Glutamatergic neuron (in vitro differentiated cells): Measurements from ENCODE around the gene POLD2. TPM values are rescaled to one million over a fixed set of nuclear protein-coding genes. Genes with fewer than 3 reads are reported as not detected.

Source experiments
- DNase-seq: peaks from one replicate; pipeline ENCODE4 v3.0.0; 2022
- H3K27ac Mint-ChIP-seq: one replicate; pipeline ENCODE4 v1.8.0; 2020; ENCODE audit warnings: mild to moderate bottlenecking, mixed read lengths, inconsistent platforms; ENCODE audit not compliant: unreplicated experiment
- H3K27me3 Mint-ChIP-seq: one replicate; pipeline ENCODE4 v1.8.0; 2020; ENCODE audit warnings: mild to moderate bottlenecking, moderate library complexity, mixed read lengths, inconsistent platforms; ENCODE audit not compliant: unreplicated experiment
- H3K36me3 Mint-ChIP-seq: one replicate; pipeline ENCODE4 v1.8.0; 2020; ENCODE audit warnings: mild to moderate bottlenecking, mixed read lengths, inconsistent platforms; ENCODE audit not compliant: unreplicated experiment
- H3K4me1 Mint-ChIP-seq: one replicate; pipeline ENCODE4 v1.8.0; 2020; ENCODE audit warnings: mild to moderate bottlenecking, low read depth, mixed read lengths, inconsistent platforms; ENCODE audit not compliant: unreplicated experiment
- H3K4me3 Mint-ChIP-seq: one replicate; pipeline ENCODE4 v1.8.0; 2020; ENCODE audit warnings: mild to moderate bottlenecking, mixed read lengths, inconsistent platforms; ENCODE audit not compliant: unreplicated experiment
- H3K9me3 Mint-ChIP-seq: one replicate; pipeline ENCODE4 v1.8.0; 2020; ENCODE audit warnings: mild to moderate bottlenecking, moderate library complexity, mixed read lengths, inconsistent platforms; ENCODE audit not compliant: unreplicated experiment
- CTCF ChIP-seq: fragments of 200-600 bp; sonication (generic); IDR thresholded peaks from one replicate; pipeline ENCODE4 v1.5.0; 2021; ENCODE audit not compliant: partially characterized antibody, unreplicated experiment
- total RNA-seq: library from RNA; stranded (reverse); fragmentation: NEBNext Ultra II Directional; extraction: Animal tissue kit (Norgen Biotek cat#: 25700); gene quantifications from one replicate; pipeline ENCODE4 v1.2.1, GENCODE V29; 2021; ENCODE audit not compliant: unreplicated experiment

POLD2 gene
- total RNA-seq, 1 donor from 2014 or later: 71.2 TPM

- peaks cover 4% of the 10 kb centered on the region for H3K27me3 Mint-ChIP-seq
- H3K9me3 Mint-ChIP-seq: peaks cover 12% of the 10 kb centered on the region
- TF ChIP-seq CTCF: no peak
- H3K27ac Mint-ChIP-seq: no peak within 1 kb of the TSS
- H3K4me1 Mint-ChIP-seq: peaks cover 22% of the 10 kb centered on the region
- H3K4me3 Mint-ChIP-seq: no peak within 1 kb of the TSS
- DNase-seq: peak; percentile 6
- H3K36me3 Mint-ChIP-seq: peaks cover 3% of the 10 kb centered on the region
These were observed 18.0 kb upstream of the POLD2 start, which contains the start of gene MYL7 for GRCh38 chr7:44141221-44141850. Gene MYL7 (minus strand): TSS chr7:44141332. CDS start chr7:44141305, 27 bp downstream.

- Mint-ChIP-seq H3K9me3 (peaks cover 13% of the 10 kb centered on the region), H3K36me3 (peaks cover 5% of the 10 kb centered on the region), H3K4me3 (no peak overlapping the region), H3K27ac (no peak overlapping the region), H3K4me1 (peaks cover 26% of the 10 kb centered on the region), H3K27me3 (peaks cover 5% of the 10 kb centered on the region)
- TF ChIP-seq CTCF: no peak
- DNase-seq: no peak
These were observed 17.0 kb upstream of the POLD2 start for GRCh38 chr7:44140341-44140740.

- no peak for DNase-seq
- H3K4me3 Mint-ChIP-seq: no peak overlapping the region
- peaks cover 22% of the 10 kb centered on the region for H3K4me1 Mint-ChIP-seq
- H3K27ac Mint-ChIP-seq: peak overlapping the region; percentile 18
- peaks cover 11% of the 10 kb centered on the region for H3K9me3 Mint-ChIP-seq
- TF ChIP-seq CTCF: no peak
- H3K27me3 Mint-ChIP-seq: peaks cover 5% of the 10 kb centered on the region
- peaks cover 5% of the 10 kb centered on the region for H3K36me3 Mint-ChIP-seq
These were observed 16.1 kb upstream of the POLD2 start for GRCh38 chr7:44139311-44140010.

GRCh38 chr7:44138698-44139097 lies 15.3 kb upstream of the POLD2 start:
- TF ChIP-seq CTCF: no peak
- Mint-ChIP-seq H3K9me3 (peaks cover 9% of the 10 kb centered on the region), H3K27me3 (peaks cover 5% of the 10 kb centered on the region), H3K4me3 (no peak overlapping the region), H3K27ac (no peak overlapping the region), H3K36me3 (peaks cover 5% of the 10 kb centered on the region), H3K4me1 (peaks cover 20% of the 10 kb centered on the region)
- no peak for DNase-seq

DNA sequence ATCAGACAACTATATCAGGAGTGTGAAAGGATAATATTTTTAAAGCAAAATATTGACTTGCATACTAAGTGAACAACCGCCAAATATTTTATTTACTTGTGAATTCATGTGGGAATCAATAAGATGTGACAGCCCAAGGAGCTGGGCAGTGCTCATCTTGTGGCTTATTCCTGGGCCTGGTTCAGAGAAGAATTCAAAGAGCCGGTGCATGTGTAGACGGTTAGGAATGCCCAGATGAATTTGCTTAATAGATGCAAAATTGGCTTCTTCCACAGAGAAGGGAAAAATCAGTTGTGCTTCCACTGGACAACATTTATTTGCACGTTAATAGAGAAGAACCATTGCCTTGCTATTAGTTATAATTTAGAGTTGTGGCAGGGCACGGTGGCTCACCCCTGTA lies 13.4 kb upstream of the POLD2 start:
- no peak for TF ChIP-seq CTCF
- Mint-ChIP-seq H3K27me3 (peaks cover 5% of the 10 kb centered on the region), H3K4me3 (peak overlapping the region; percentile 67), H3K27ac (peak overlapping the region; percentile 96), H3K4me1 (peaks cover 22% of the 10 kb centered on the region), H3K9me3 (peaks cover 5% of the 10 kb centered on the region), H3K36me3 (peaks cover 5% of the 10 kb centered on the region)
- no peak for DNase-seq
